ENCODE results near the gene MRPS27.
"Not testable (repeated sequence)": the region's sequence is repeated elsewhere in the genome, so short reads cannot be mapped to it uniquely, and the experiment has no call there.

The MRPS27 gene

GRCh38 chr5:72180925-72181324, 139.1 kb downstream of the MRPS27 start:
- H3K4me3 ChIP-seq (ENCODE audit: low read depth, low read length) = no peak overlapping the region
- in situ Hi-C loops (cut with HindIII; ENCODE audit: low sequenced_read_pairs) = no loop called here
- no peak for DNase-seq (ENCODE audit: low read depth, low spot score)
- no peak for TF ChIP-seq CTCF (IDR thresholded peaks at IDR 0.05; ENCODE audit: low read depth, low read length)

GRCh38 chr5:72179816-72180440, 140.1 kb downstream of the MRPS27 start:
- DNase-seq (ENCODE audit: low read depth, low spot score) = no peak
- no peak for TF ChIP-seq CTCF (IDR thresholded peaks at IDR 0.05; ENCODE audit: low read depth, low read length)
- peak overlapping the region; percentile 2 for H3K4me3 ChIP-seq (ENCODE audit: low read depth, low read length)
- in situ Hi-C loops (cut with HindIII; ENCODE audit: low sequenced_read_pairs) = no loop called here

GRCh38 chr5:72179028-72179815, 140.8 kb downstream of the MRPS27 start:
- in situ Hi-C loops (cut with HindIII; ENCODE audit: low sequenced_read_pairs) = no loop called here
- H3K4me3 ChIP-seq (ENCODE audit: low read depth, low read length) = peak overlapping the region; percentile 2
- TF ChIP-seq CTCF (IDR thresholded peaks at IDR 0.05; ENCODE audit: low read depth, low read length) = no peak
- peak; percentile 94 for DNase-seq (ENCODE audit: low read depth, low spot score)

- no peak for TF ChIP-seq CTCF (IDR thresholded peaks at IDR 0.05; ENCODE audit: low read depth, low read length)
- in situ Hi-C loops (cut with HindIII; ENCODE audit: low sequenced_read_pairs) = no loop called here
- H3K4me3 ChIP-seq (ENCODE audit: low read depth, low read length) = no peak overlapping the region
- no peak for DNase-seq (ENCODE audit: low read depth, low spot score)
Measured at GRCh38 chr5:72177538-72177937, 142.5 kb downstream of the MRPS27 start.

- in situ Hi-C loops (cut with HindIII; ENCODE audit: low sequenced_read_pairs) = no loop called here
- no peak for DNase-seq (ENCODE audit: low read depth, low spot score)
- H3K4me3 ChIP-seq (ENCODE audit: low read depth, low read length) = no peak overlapping the region
- TF ChIP-seq CTCF (IDR thresholded peaks at IDR 0.05; ENCODE audit: low read depth, low read length) = no peak
Measured at GRCh38 chr5:72172786-72173185, 147.3 kb downstream of the MRPS27 start.

- in situ Hi-C loops (cut with HindIII; ENCODE audit: low sequenced_read_pairs) = no loop called here
- no peak overlapping the region for H3K4me3 ChIP-seq (ENCODE audit: low read depth, low read length)
- no peak for DNase-seq (ENCODE audit: low read depth, low spot score)
- TF ChIP-seq CTCF (IDR thresholded peaks at IDR 0.05; ENCODE audit: low read depth, low read length) = no peak
Measured at GRCh38 chr5:72171667-72172066, 148.4 kb downstream of the MRPS27 start.

- in situ Hi-C loops (cut with HindIII; ENCODE audit: low sequenced_read_pairs); DNase-seq (ENCODE audit: low read depth, low spot score); H3K4me3 ChIP-seq (ENCODE audit: low read depth, low read length): not testable (repeated sequence)
Measured at GRCh38 chr5:72171181-72171580, 148.9 kb downstream of the MRPS27 start.

Measured in astrocyte of the spinal cord (primary cell).